ENCODE data around the gene RNF220.

RNF220 gene

GRCh38 chr1:44436401-44437106 lies 31.5 kb downstream of the RNF220 start:
- no peak for DNase-seq
- ATAC-seq, result no peak

- no peak for ATAC-seq
- no peak for DNase-seq
Measured at GRCh38 chr1:44437107-44437716, 32.2 kb downstream of the RNF220 start.

GRCh38 chr1:44442791-44443190 lies 37.7 kb downstream of the RNF220 start:
- no peak for ATAC-seq

GRCh38 chr1:44447051-44447810 lies 42.2 kb downstream of the RNF220 start:
- ATAC-seq (no peak), DNase-seq (no peak)

More at GRCh38 chr1:44442791-44443190, 37.7 kb downstream of the RNF220 start:
- DNase-seq, result no peak

GRCh38 chr1:44453798-44454349 lies 48.8 kb downstream of the RNF220 start:
- no peak for DNase-seq
- no peak for ATAC-seq

- DNase-seq (no peak), ATAC-seq (no peak)
Measured at GRCh38 chr1:44454704-44455103, 49.6 kb downstream of the RNF220 start.

- DNase-seq (no peak), ATAC-seq (no peak)
Measured at GRCh38 chr1:44460107-44460882, 55.2 kb downstream of the RNF220 start.

- ATAC-seq (no peak), DNase-seq (no peak)
Measured at GRCh38 chr1:44464361-44464760, 59.3 kb downstream of the RNF220 start.

- DNase-seq (no peak), ATAC-seq (no peak)
Measured at GRCh38 chr1:44467566-44467965, 62.5 kb downstream of the RNF220 start.

GRCh38 chr1:44471911-44472453 lies 66.9 kb downstream of the RNF220 start:
- ATAC-seq (no peak), DNase-seq (no peak)

- no peak for ATAC-seq
- DNase-seq, result no peak
Measured at GRCh38 chr1:44472620-44473525, 67.8 kb downstream of the RNF220 start.

- DNase-seq, result no peak
- no peak for ATAC-seq
Measured at GRCh38 chr1:44476891-44477290, 71.8 kb downstream of the RNF220 start.

- DNase-seq, result no peak
- no peak for ATAC-seq
Measured at GRCh38 chr1:44481701-44482100, 76.6 kb downstream of the RNF220 start.

GRCh38 chr1:44483089-44483874 lies 78.2 kb downstream of the RNF220 start:
- DNase-seq, result no peak
- ATAC-seq, result no peak

- ATAC-seq, result no peak
Measured at GRCh38 chr1:44484155-44484688, 79.2 kb downstream of the RNF220 start.

GRCh38 chr1:44485229-44485933 lies 80.3 kb downstream of the RNF220 start:
- DNase-seq, result no peak
- no peak for ATAC-seq

More at GRCh38 chr1:44484155-44484688, 79.2 kb downstream of the RNF220 start:
- DNase-seq, result no peak

- DNase-seq (no peak), ATAC-seq (no peak)
Measured at GRCh38 chr1:44485934-44486460, 80.9 kb downstream of the RNF220 start.

- no peak for ATAC-seq
- DNase-seq, result no peak
Measured at GRCh38 chr1:44489481-44489880, 84.4 kb downstream of the RNF220 start.

All from stimulated activated naive CD8-positive, alpha-beta T cell treated with anti-CD3 and anti-CD28 coated beads, Interleukin-15, Interleukin-2, amounts not matched to agents 100 U/mL and 50 U/mL, for 24 hours (primary cell).